ENCODE measurements around the gene ANKRD44.
"Not testable (repeated sequence)": the region's sequence is repeated elsewhere in the genome, so short reads cannot be mapped to it uniquely, and the experiment has no call there.

ANKRD44 gene

GRCh38 chr2:197030090-197030489, 280.5 kb downstream of the ANKRD44 start:
- H3K9me3 ChIP-seq = peaks cover 15% of the 10 kb centered on the region; the same call in 1 of the 2 replicates
- TF ChIP-seq Cebpa-rat (IDR thresholded peaks at IDR 0.05) = no peak

GRCh38 chr2:197028633-197029032, 281.9 kb downstream of the ANKRD44 start:
- Histone ChIP-seq H3K4me3 (no peak overlapping the region), H3K9ac (no peak overlapping the region), H3K27me3 (no peaks in the 10 kb centered on the region), H3K4me2 (no peak overlapping the region), H4K20me1 (no peaks in the 10 kb centered on the region), H3K4me1 (no peaks in the 10 kb centered on the region), H3K9me3 (peaks cover 15% of the 10 kb centered on the region; the same call in 1 of the 2 replicates), H3K36me3 (no peaks in the 10 kb centered on the region), H3K27ac (no peak overlapping the region)
- TF ChIP-seq Cebpa-rat (IDR thresholded peaks at IDR 0.05) = no peak

More at GRCh38 chr2:197030090-197030489, 280.5 kb downstream of the ANKRD44 start:
- Histone ChIP-seq H3K27ac (no peak overlapping the region), H3K4me1 (no peaks in the 10 kb centered on the region), H3K27me3 (no peaks in the 10 kb centered on the region), H4K20me1 (no peaks in the 10 kb centered on the region), H3K4me3 (no peak overlapping the region), H3K4me2 (no peak overlapping the region), H3K9ac (no peak overlapping the region), H3K36me3 (no peaks in the 10 kb centered on the region)

- no peak overlapping the region for H3K9ac ChIP-seq
- no peaks in the 10 kb centered on the region for H3K36me3 ChIP-seq
- no peak overlapping the region for H3K27ac ChIP-seq
- H3K4me1 ChIP-seq = no peaks in the 10 kb centered on the region
- no peak overlapping the region for H3K4me3 ChIP-seq
- no peak for TF ChIP-seq Cebpa-rat (IDR thresholded peaks at IDR 0.05)
- no peak overlapping the region for H3K4me2 ChIP-seq
- H3K27me3 ChIP-seq = no peaks in the 10 kb centered on the region
- H4K20me1 ChIP-seq = no peaks in the 10 kb centered on the region
- H3K9me3 ChIP-seq = peaks cover 14% of the 10 kb centered on the region; the same call in 1 of the 2 replicates
These were observed 282.4 kb downstream of the ANKRD44 start for GRCh38 chr2:197028230-197028629.

- H3K4me1 ChIP-seq = no peaks in the 10 kb centered on the region
- no peaks in the 10 kb centered on the region for H3K36me3 ChIP-seq
- no peak overlapping the region for H3K4me2 ChIP-seq
- no peak overlapping the region for H3K4me3 ChIP-seq
- H3K9me3 ChIP-seq = no peaks in the 10 kb centered on the region; the same call in 1 of the 2 replicates
- no peak overlapping the region for H3K9ac ChIP-seq
- H4K20me1 ChIP-seq = no peaks in the 10 kb centered on the region
- H3K27ac ChIP-seq = no peak overlapping the region
- TF ChIP-seq Cebpa-rat (IDR thresholded peaks at IDR 0.05) = no peak
- H3K27me3 ChIP-seq = no peaks in the 10 kb centered on the region
These were observed 286.4 kb downstream of the ANKRD44 start for GRCh38 chr2:197024206-197024605.

GRCh38 chr2:197020921-197021320, 289.7 kb downstream of the ANKRD44 start:
- not testable (repeated sequence) for H3K4me3 ChIP-seq, H3K4me1 ChIP-seq, H4K20me1 ChIP-seq, H3K27me3 ChIP-seq, H3K9ac ChIP-seq, H3K9me3 ChIP-seq, H3K36me3 ChIP-seq, H3K27ac ChIP-seq, H3K4me2 ChIP-seq

GRCh38 chr2:197013098-197013497, 297.5 kb downstream of the ANKRD44 start:
- no peak overlapping the region for H3K4me2 ChIP-seq
- no peaks in the 10 kb centered on the region for H3K27me3 ChIP-seq
- no peak overlapping the region for H3K4me3 ChIP-seq
- no peaks in the 10 kb centered on the region for H3K4me1 ChIP-seq
- no peaks in the 10 kb centered on the region for H3K36me3 ChIP-seq
- H4K20me1 ChIP-seq = no peaks in the 10 kb centered on the region
- H3K9me3 ChIP-seq = no peaks in the 10 kb centered on the region
- no peak overlapping the region for H3K27ac ChIP-seq
- H3K9ac ChIP-seq = no peak overlapping the region
- TF ChIP-seq Cebpa-rat (IDR thresholded peaks at IDR 0.05) = no peak

- Histone ChIP-seq H3K27ac (no peak overlapping the region), H3K9ac (no peak overlapping the region), H3K4me1 (no peaks in the 10 kb centered on the region), H3K27me3 (no peaks in the 10 kb centered on the region), H3K4me3 (no peak overlapping the region), H3K4me2 (no peak overlapping the region), H3K9me3 (no peaks in the 10 kb centered on the region), H3K36me3 (no peaks in the 10 kb centered on the region), H4K20me1 (no peaks in the 10 kb centered on the region)
- no peak for TF ChIP-seq Cebpa-rat (IDR thresholded peaks at IDR 0.05)
These were observed 298.6 kb downstream of the ANKRD44 start for GRCh38 chr2:197011801-197012641.

GRCh38 chr2:197011021-197011417, 299.6 kb downstream of the ANKRD44 start:
- Histone ChIP-seq H3K27ac (no peak overlapping the region), H4K20me1 (no peaks in the 10 kb centered on the region), H3K4me1 (no peaks in the 10 kb centered on the region), H3K4me2 (no peak overlapping the region), H3K4me3 (no peak overlapping the region), H3K27me3 (no peaks in the 10 kb centered on the region), H3K36me3 (no peaks in the 10 kb centered on the region), H3K9me3 (no peaks in the 10 kb centered on the region), H3K9ac (no peak overlapping the region)
- TF ChIP-seq Cebpa-rat (IDR thresholded peaks at IDR 0.05) = no peak

GRCh38 chr2:197010200-197011020, 300.2 kb downstream of the ANKRD44 start:
- no peaks in the 10 kb centered on the region for H3K36me3 ChIP-seq
- H3K9me3 ChIP-seq = no peaks in the 10 kb centered on the region
- no peaks in the 10 kb centered on the region for H4K20me1 ChIP-seq
- no peak overlapping the region for H3K4me3 ChIP-seq
- no peak overlapping the region for H3K4me2 ChIP-seq
- H3K9ac ChIP-seq = no peak overlapping the region
- no peaks in the 10 kb centered on the region for H3K4me1 ChIP-seq
- H3K27me3 ChIP-seq = no peaks in the 10 kb centered on the region
- H3K27ac ChIP-seq = no peak overlapping the region
- no peak for TF ChIP-seq Cebpa-rat (IDR thresholded peaks at IDR 0.05)

- H3K27me3 ChIP-seq, H3K9me3 ChIP-seq, H3K9ac ChIP-seq, H3K36me3 ChIP-seq, H3K4me3 ChIP-seq, H3K4me2 ChIP-seq, H3K4me1 ChIP-seq, H4K20me1 ChIP-seq, H3K27ac ChIP-seq: not testable (repeated sequence)
These were observed 301.7 kb downstream of the ANKRD44 start for GRCh38 chr2:197008741-197009341.

Data from BLaER1 (cell line).